ENCODE data around the gene DPP6. TPM values are rescaled to one million over a fixed set of nuclear protein-coding genes. Genes with fewer than 3 reads are reported as not detected.

Gene DPP6
- total RNA-seq, 1 donor from 2014 or later = 1.4 TPM

GRCh38 chr7:154183946-154184345 lies 131.7 kb downstream of the DPP6 start:
- no peaks in the 10 kb centered on the region for H3K36me3 Mint-ChIP-seq (ENCODE audit: low read depth, unreplicated experiment)
- H3K4me1 Mint-ChIP-seq (ENCODE audit: unreplicated experiment) = peaks cover 15% of the 10 kb centered on the region
- H3K4me3 Mint-ChIP-seq (ENCODE audit: unreplicated experiment) = no peak overlapping the region
- no peak overlapping the region for H3K27ac Mint-ChIP-seq (ENCODE audit: unreplicated experiment)
- DNase-seq (ENCODE audit: low spot score) = no peak
- no peak for TF ChIP-seq CTCF (IDR thresholded peaks at IDR 0.05; ENCODE audit: unreplicated experiment)
- peaks cover 3% of the 10 kb centered on the region for H3K27me3 Mint-ChIP-seq (ENCODE audit: unreplicated experiment)
- no peaks in the 10 kb centered on the region for H3K9me3 Mint-ChIP-seq (ENCODE audit: unreplicated experiment)

- H3K27me3 Mint-ChIP-seq (ENCODE audit: unreplicated experiment) = peaks cover 3% of the 10 kb centered on the region
- H3K9me3 Mint-ChIP-seq (ENCODE audit: unreplicated experiment) = no peaks in the 10 kb centered on the region
- no peak overlapping the region for H3K27ac Mint-ChIP-seq (ENCODE audit: unreplicated experiment)
- H3K4me1 Mint-ChIP-seq (ENCODE audit: unreplicated experiment) = peaks cover 15% of the 10 kb centered on the region
- H3K4me3 Mint-ChIP-seq (ENCODE audit: unreplicated experiment) = no peak overlapping the region
- H3K36me3 Mint-ChIP-seq (ENCODE audit: low read depth, unreplicated experiment) = no peaks in the 10 kb centered on the region
- no peak for TF ChIP-seq CTCF (IDR thresholded peaks at IDR 0.05; ENCODE audit: unreplicated experiment)
- no peak for DNase-seq (ENCODE audit: low spot score)
Observed at GRCh38 chr7:154186811-154187210, 134.6 kb downstream of the DPP6 start.

- H3K4me1 Mint-ChIP-seq (ENCODE audit: unreplicated experiment) = peaks cover 8% of the 10 kb centered on the region
- no peak overlapping the region for H3K27ac Mint-ChIP-seq (ENCODE audit: unreplicated experiment)
- peaks cover 3% of the 10 kb centered on the region for H3K27me3 Mint-ChIP-seq (ENCODE audit: unreplicated experiment)
- H3K36me3 Mint-ChIP-seq (ENCODE audit: low read depth, unreplicated experiment) = no peaks in the 10 kb centered on the region
- no peaks in the 10 kb centered on the region for H3K9me3 Mint-ChIP-seq (ENCODE audit: unreplicated experiment)
- TF ChIP-seq CTCF (IDR thresholded peaks at IDR 0.05; ENCODE audit: unreplicated experiment) = no peak
- no peak for DNase-seq (ENCODE audit: low spot score)
- no peak overlapping the region for H3K4me3 Mint-ChIP-seq (ENCODE audit: unreplicated experiment)
Observed at GRCh38 chr7:154188330-154188729, 136.1 kb downstream of the DPP6 start.

- TF ChIP-seq CTCF (IDR thresholded peaks at IDR 0.05; ENCODE audit: unreplicated experiment) = no peak
Observed at GRCh38 chr7:154195266-154195665, 143.1 kb downstream of the DPP6 start.

GRCh38 chr7:154198481-154198880 lies 146.3 kb downstream of the DPP6 start:
- Mint-ChIP-seq H3K9me3 (ENCODE audit: unreplicated experiment) (no peaks in the 10 kb centered on the region), H3K36me3 (ENCODE audit: low read depth, unreplicated experiment) (no peaks in the 10 kb centered on the region), H3K27ac (ENCODE audit: unreplicated experiment) (no peak overlapping the region), H3K4me3 (ENCODE audit: unreplicated experiment) (no peak overlapping the region), H3K27me3 (ENCODE audit: unreplicated experiment) (peaks cover 2% of the 10 kb centered on the region), H3K4me1 (ENCODE audit: unreplicated experiment) (no peaks in the 10 kb centered on the region)
- no peak for TF ChIP-seq CTCF (IDR thresholded peaks at IDR 0.05; ENCODE audit: unreplicated experiment)
- DNase-seq (ENCODE audit: low spot score) = no peak

More at GRCh38 chr7:154195266-154195665, 143.1 kb downstream of the DPP6 start:
- Mint-ChIP-seq H3K27ac (ENCODE audit: unreplicated experiment) (no peak overlapping the region), H3K9me3 (ENCODE audit: unreplicated experiment) (no peaks in the 10 kb centered on the region), H3K4me1 (ENCODE audit: unreplicated experiment) (no peaks in the 10 kb centered on the region), H3K4me3 (ENCODE audit: unreplicated experiment) (no peak overlapping the region), H3K27me3 (ENCODE audit: unreplicated experiment) (peaks cover 2% of the 10 kb centered on the region), H3K36me3 (ENCODE audit: low read depth, unreplicated experiment) (no peaks in the 10 kb centered on the region)
- no peak for DNase-seq (ENCODE audit: low spot score)
